Glutamatergic neuron (in vitro differentiated cells): ENCODE results near the gene WNK1. TPM values are rescaled to one million over a fixed set of nuclear protein-coding genes. Genes with fewer than 3 reads are reported as not detected.
"Not testable (repeated sequence)": the region's sequence is repeated elsewhere in the genome, so short reads cannot be mapped to it uniquely, and the experiment has no call there.

Experiments
- DNase-seq: peaks from one replicate; pipeline ENCODE4 v3.0.0; 2022
- H3K27ac Mint-ChIP-seq: one replicate; pipeline ENCODE4 v1.8.0; 2020; ENCODE audit warnings: mild to moderate bottlenecking, mixed read lengths, inconsistent platforms; ENCODE audit not compliant: unreplicated experiment
- H3K27me3 Mint-ChIP-seq: one replicate; pipeline ENCODE4 v1.8.0; 2020; ENCODE audit warnings: mild to moderate bottlenecking, moderate library complexity, mixed read lengths, inconsistent platforms; ENCODE audit not compliant: unreplicated experiment
- H3K36me3 Mint-ChIP-seq: one replicate; pipeline ENCODE4 v1.8.0; 2020; ENCODE audit warnings: mild to moderate bottlenecking, mixed read lengths, inconsistent platforms; ENCODE audit not compliant: unreplicated experiment
- H3K4me1 Mint-ChIP-seq: one replicate; pipeline ENCODE4 v1.8.0; 2020; ENCODE audit warnings: mild to moderate bottlenecking, low read depth, mixed read lengths, inconsistent platforms; ENCODE audit not compliant: unreplicated experiment
- H3K4me3 Mint-ChIP-seq: one replicate; pipeline ENCODE4 v1.8.0; 2020; ENCODE audit warnings: mild to moderate bottlenecking, mixed read lengths, inconsistent platforms; ENCODE audit not compliant: unreplicated experiment
- H3K9me3 Mint-ChIP-seq: one replicate; pipeline ENCODE4 v1.8.0; 2020; ENCODE audit warnings: mild to moderate bottlenecking, moderate library complexity, mixed read lengths, inconsistent platforms; ENCODE audit not compliant: unreplicated experiment
- CTCF ChIP-seq: fragments of 200-600 bp; sonication (generic); IDR thresholded peaks from one replicate; pipeline ENCODE4 v1.5.0; 2021; ENCODE audit not compliant: partially characterized antibody, unreplicated experiment
- total RNA-seq: library from RNA; stranded (reverse); fragmentation: NEBNext Ultra II Directional; extraction: Animal tissue kit (Norgen Biotek cat#: 25700); gene quantifications from one replicate; pipeline ENCODE4 v1.2.1, GENCODE V29; 2021; ENCODE audit not compliant: unreplicated experiment

Gene WNK1
- total RNA-seq, 1 donor from 2014 or later = 182 TPM

GRCh38 chr12:810671-811415, 58.5 kb downstream of the WNK1 start:
- H3K4me1 Mint-ChIP-seq = peaks cover 13% of the 10 kb centered on the region
- DNase-seq = no peak
- H3K9me3 Mint-ChIP-seq = no peaks in the 10 kb centered on the region
- H3K27ac Mint-ChIP-seq = no peak overlapping the region
- H3K4me3 Mint-ChIP-seq = no peak overlapping the region
- TF ChIP-seq CTCF = no peak
- no peaks in the 10 kb centered on the region for H3K27me3 Mint-ChIP-seq
- H3K36me3 Mint-ChIP-seq = no peaks in the 10 kb centered on the region

- no peak for TF ChIP-seq CTCF
- Mint-ChIP-seq H3K4me3 (no peak overlapping the region), H3K9me3 (no peaks in the 10 kb centered on the region), H3K27ac (no peak overlapping the region), H3K36me3 (no peaks in the 10 kb centered on the region), H3K27me3 (no peaks in the 10 kb centered on the region), H3K4me1 (peaks cover 13% of the 10 kb centered on the region)
- DNase-seq = no peak
Measured at GRCh38 chr12:812950-813349, 60.6 kb downstream of the WNK1 start.

- DNase-seq, H3K4me3 Mint-ChIP-seq, H3K4me1 Mint-ChIP-seq, H3K27ac Mint-ChIP-seq, H3K9me3 Mint-ChIP-seq, H3K36me3 Mint-ChIP-seq, H3K27me3 Mint-ChIP-seq: not testable (repeated sequence)
Measured at GRCh38 chr12:817456-817855, 65.1 kb downstream of the WNK1 start.

- H3K27me3 Mint-ChIP-seq = no peaks in the 10 kb centered on the region
- TF ChIP-seq CTCF = no peak
- H3K9me3 Mint-ChIP-seq = no peaks in the 10 kb centered on the region
Measured at GRCh38 chr12:817941-818600, 65.7 kb downstream of the WNK1 start.

GRCh38 chr12:818733-819132, 66.4 kb downstream of the WNK1 start:
- no peaks in the 10 kb centered on the region for H3K27me3 Mint-ChIP-seq
- no peaks in the 10 kb centered on the region for H3K4me1 Mint-ChIP-seq
- DNase-seq = no peak
- H3K36me3 Mint-ChIP-seq = no peaks in the 10 kb centered on the region
- TF ChIP-seq CTCF = peak; percentile 36
- no peaks in the 10 kb centered on the region for H3K9me3 Mint-ChIP-seq
- no peak overlapping the region for H3K27ac Mint-ChIP-seq
- no peak overlapping the region for H3K4me3 Mint-ChIP-seq

More at GRCh38 chr12:817941-818600, 65.7 kb downstream of the WNK1 start:
- no peak for DNase-seq
- Mint-ChIP-seq H3K36me3 (no peaks in the 10 kb centered on the region), H3K4me3 (no peak overlapping the region), H3K27ac (no peak overlapping the region), H3K4me1 (no peaks in the 10 kb centered on the region)
